HepG2 (cell line): ENCODE results near the gene GABBR2. TPM values are rescaled to one million over a fixed set of nuclear protein-coding genes. Genes with fewer than 3 reads are reported as not detected.

Source experiments
- ATAC-seq: fragments of 200-7000 bp; cut with Tn5 transposase; 3 replicates; pipeline ENCODE4 v1.9.1; 2020; ENCODE audit warnings: mild to moderate bottlenecking, moderate library complexity
- BruUV-seq: library from RNA; stranded (reverse); fragments of 400-500 nt; replicated peaks from 2 replicates; lab custom pipeline; 2021; lab: Mats Ljungman, UMichigan
- CTCF ChIA-PET: fragments of 300-600 bp; formaldehyde crosslinking; extraction: SDS; loops from one replicate; lab custom pipeline; 2021; ENCODE audit warnings: low total read pairs, inconsistent platforms, low intra/inter-chr PET ratio; lab: Yijun Ruan, JAX
- POLR2A ChIA-PET: fragments of 350-600 bp; sonication (Branson Sonifier 250); formaldehyde crosslinking; loops from one replicate; lab custom pipeline; 2020; ENCODE audit warnings: antibody characterized with exemption, inconsistent platforms; lab: Yijun Ruan, JAX
- DNase-seq: peaks from one replicate; pipeline ENCODE4 v3.0.0-alpha.2; 2015; ENCODE audit warnings: low spot score
- FAIRE-seq: peaks from 3 replicates; lab custom pipeline; 2011; peaks lifted over from hg19 to GRCh38; lab: Jason Lieb, UNC
- H2AFZ ChIP-seq: one replicate; pipeline ENCODE4 v1.6.1; 2011; ENCODE audit warnings: low read length, inconsistent platforms
- H3K27ac ChIP-seq: fragments of 300-600 bp; 3 replicates; pipeline ENCODE4 v1.8.0; 2011; ENCODE audit warnings: mixed run types, mild to moderate bottlenecking, mixed read lengths, low read length, inconsistent platforms; ENCODE audit not compliant: insufficient read depth; ENCODE audit errors: extremely low read length
- H3K27me3 ChIP-seq, 2 experiments: fragments of 200-600 bp in 1 of 2; 2 replicates in 1 of 2; 3 replicates in 1 of 2; pipeline versions ENCODE4 v1.6.0 to v1.8.0; 2011; ENCODE audit warnings: low read length in 2 of 2, mild to moderate bottlenecking in 2 of 2, moderate library complexity in 2 of 2, inconsistent platforms in 1 of 2; ENCODE audit not compliant: insufficient read depth in 2 of 2, control insufficient read depth in 1 of 2
- H3K36me3 ChIP-seq, 2 experiments: fragments of 200-600 bp in 1 of 2; replicated peaks in 1 of 2; 2 replicates in 1 of 2; 3 replicates in 1 of 2; pipeline versions ENCODE4 v1.5.1 to v1.8.0; 2011; ENCODE audit warnings: low read length in 2 of 2, inconsistent platforms in 1 of 2; ENCODE audit not compliant: insufficient read depth in 2 of 2, control insufficient read depth in 1 of 2
- H3K4me1 ChIP-seq: 2 replicates; pipeline ENCODE4 v1.5.1; 2012; ENCODE audit warnings: low read length, inconsistent platforms; ENCODE audit not compliant: insufficient read depth
- H3K4me2 ChIP-seq: 2 replicates; pipeline ENCODE4 v1.6.0; 2011; ENCODE audit warnings: low read depth, low read length, inconsistent platforms
- H3K4me3 ChIP-seq, 3 experiments: fragments of 200-600 bp in 1 of 3; sonication (generic), shearing (Covaris generic) in 1 of 3; replicated peaks in 1 of 3; 2 replicates each; pipeline ENCODE4 v1.5.1; 2011 to 2016; ENCODE audit warnings: low read length in 3 of 3, inconsistent platforms in 2 of 3, low read depth in 2 of 3, mild to moderate bottlenecking in 2 of 3, control low read depth in 1 of 3, mixed read lengths in 1 of 3; ENCODE audit not compliant: insufficient read depth in 1 of 3
- H3K79me2 ChIP-seq: one replicate; pipeline ENCODE4 v1.6.1; 2011; ENCODE audit warnings: low read length, inconsistent platforms; ENCODE audit not compliant: insufficient read depth
- H3K9ac ChIP-seq: 2 replicates; pipeline ENCODE4 v1.6.0; 2011; ENCODE audit warnings: mild to moderate bottlenecking, low read depth, low read length, inconsistent platforms; ENCODE audit not compliant: insufficient read depth
- H3K9me3 ChIP-seq: 2 replicates; pipeline ENCODE4 v1.5.1; 2012; ENCODE audit warnings: mild to moderate bottlenecking, low read length
- H4K20me1 ChIP-seq: 2 replicates; pipeline ENCODE4 v1.6.0; 2011; ENCODE audit warnings: inconsistent platforms, mild to moderate bottlenecking, low read length, moderate library complexity; ENCODE audit not compliant: insufficient read depth
- ATF7 ChIP-seq, 2 experiments: fragments of 450-650 bp in 1 of 2; sonication (generic) in 1 of 2; formaldehyde crosslinking in 1 of 2; IDR thresholded peaks; 2 replicates each; pipeline versions ENCODE4 v1.4.0 to v1.6.1; 2016 to 2020; ENCODE audit warnings: antibody characterized with exemption in 1 of 2, mild to moderate bottlenecking in 1 of 2, missing genetic modification reagents in 1 of 2
- CBX1 ChIP-seq: IDR thresholded peaks from one replicate; pipeline ENCODE4 v1.6.1; 2016; ENCODE audit warnings: antibody characterized with exemption, low read depth
- CHD2 ChIP-seq: IDR thresholded peaks from 2 replicates; pipeline ENCODE4 v1.6.1; 2011; ENCODE audit warnings: low read depth, low read length, improper control_type of control experiment
- ELF3 ChIP-seq: IDR thresholded peaks from 2 replicates; pipeline ENCODE4 v1.6.1; 2016; ENCODE audit warnings: missing genetic modification reagents, missing compliant biosample characterization
- KDM5A ChIP-seq: fragments of 200-600 bp; sonication (generic); IDR thresholded peaks from 2 replicates; pipeline ENCODE4 v1.7.0; 2018; ENCODE audit warnings: antibody characterized with exemption, mild to moderate bottlenecking, low read length, borderline replicate concordance
- KLF13 ChIP-seq: sonication (generic); formaldehyde crosslinking; IDR thresholded peaks from 2 replicates; pipeline ENCODE4 v1.4.0; 2020; ENCODE audit warnings: mild to moderate bottlenecking, missing genetic modification reagents
- NAIF1 ChIP-seq: sonication (generic); formaldehyde crosslinking; IDR thresholded peaks from 2 replicates; pipeline ENCODE4 v1.5.0; 2020; ENCODE audit warnings: mild to moderate bottlenecking, missing genetic modification reagents, borderline replicate concordance
- PHF8 ChIP-seq: sonication (generic); formaldehyde crosslinking; IDR thresholded peaks from 2 replicates; pipeline ENCODE4 v1.5.0; 2020; ENCODE audit warnings: missing genetic modification reagents
- SRSF9 ChIP-seq: fragments of 200-400 bp; formaldehyde crosslinking; IDR thresholded peaks from 2 replicates; pipeline ENCODE4 v1.6.1; 2018; ENCODE audit warnings: borderline replicate concordance, mild to moderate bottlenecking, low read depth, low read length; ENCODE audit not compliant: insufficient read depth, poor library complexity, severe bottlenecking
- SRY ChIP-seq: sonication (generic); formaldehyde crosslinking; IDR thresholded peaks from 2 replicates; pipeline ENCODE4 v1.8.0; 2022; ENCODE audit warnings: mild to moderate bottlenecking, missing genetic modification reagents
- ZNF20 ChIP-seq: sonication (generic); formaldehyde crosslinking; IDR thresholded peaks from 2 replicates; pipeline ENCODE4 v1.4.0; 2020; ENCODE audit warnings: mild to moderate bottlenecking, moderate library complexity, missing genetic modification reagents
- ZNF24 ChIP-seq: fragments of 450-650 bp; IDR thresholded peaks from 2 replicates; pipeline ENCODE4 v1.6.1; 2017; ENCODE audit warnings: antibody characterized with exemption, mild to moderate bottlenecking
- ZNF430 ChIP-seq: sonication (generic); formaldehyde crosslinking; IDR thresholded peaks from 2 replicates; pipeline ENCODE4 v1.9.0; 2021; ENCODE audit warnings: mild to moderate bottlenecking, missing genetic modification reagents
- ZNF746 ChIP-seq: sonication (generic); formaldehyde crosslinking; IDR thresholded peaks from 2 replicates; pipeline ENCODE4 v1.8.0; 2022; ENCODE audit warnings: mild to moderate bottlenecking, missing genetic modification reagents
- ZNF781 ChIP-seq: sonication (generic); formaldehyde crosslinking; IDR thresholded peaks from 2 replicates; pipeline ENCODE4 v1.5.1; 2020; ENCODE audit warnings: borderline replicate concordance, mild to moderate bottlenecking, missing genetic modification reagents; ENCODE audit errors: not compliant biosample characterization
- ZNF883 ChIP-seq: sonication (generic); formaldehyde crosslinking; IDR thresholded peaks from 2 replicates; pipeline ENCODE4 v1.5.1; 2020; ENCODE audit warnings: mild to moderate bottlenecking, missing genetic modification reagents; ENCODE audit errors: not compliant biosample characterization
- WGBS: methylation state at CpG from one replicate; pipeline ENCODE4 v1.1.6; 2017; ENCODE audit warnings: low lambda C conversion rate; 5-methylcytosine and 5-hydroxymethylcytosine counted together
- in situ Hi-C: cut with HindIII; loops from 2 replicates; pipeline ENCODE4 v1.10.0; 2017; ENCODE audit warnings: low pct_unique_long_range_greater_than_20kb; ENCODE audit not compliant: extremely low pct_ligation_motif_present
- intact Hi-C: fragments of 100-400 bp; cut with micrococcal nuclease; formaldehyde crosslinking; loops from one replicate; pipeline ENCODE4 v1.10.0; 2022; ENCODE audit not compliant: unreplicated experiment
- polyA plus RNA-seq, 8 experiments: library from polyadenylated mRNA; depleted of rRNA in 3 of 8; stranded (reverse) in 7 of 8; unstranded in 1 of 8; fragments of >200 nt; fragmentation: Illumina TruSeq in 4 of 8; extraction: Trizol in 4 of 8; gene quantifications; 2 replicates each; pipeline versions ENCODE4 v1.2.1 to v1.2.3, GENCODE V29; 2011 to 2016; ENCODE audit warnings: low read depth in 4 of 8, missing spikeins in 1 of 8, mixed read lengths in 1 of 8; ENCODE audit not compliant: insufficient read depth in 1 of 8
- total RNA-seq, 5 experiments: library from RNA; depleted of rRNA; stranded (reverse); fragments of >200 nt; fragmentation: Illumina TruSeq; extraction: Trizol; gene quantifications; 2 replicates each; pipeline ENCODE4 v1.2.3, GENCODE V29; 2016; ENCODE audit warnings: low read depth in 1 of 5
- TF ChIP-seq, protein P1 (sequence below): sonication (generic); formaldehyde crosslinking; IDR thresholded peaks from 2 replicates; pipeline ENCODE4 v1.4.0; 2020; ENCODE audit warnings: missing genetic modification reagents, low read depth, mild to moderate bottlenecking, borderline replicate concordance
- TF ChIP-seq, protein P2 (sequence below): sonication (generic); formaldehyde crosslinking; IDR thresholded peaks from 2 replicates; pipeline ENCODE4 v1.5.0; 2020; ENCODE audit warnings: missing genetic modification reagents, mild to moderate bottlenecking, borderline replicate concordance
- TF ChIP-seq, protein P3 (sequence below): sonication (generic); formaldehyde crosslinking; IDR thresholded peaks from 2 replicates; pipeline ENCODE4 v1.5.1; 2020; ENCODE audit warnings: mild to moderate bottlenecking, missing genetic modification reagents, moderate library complexity

The GABBR2 gene
- total and polyA plus RNA-seq, 2 of the 13 experiments (the other 11 are each of a cell fraction or from before 2014, with no cell fraction given) = 0.02 TPM; not detected in 1

DNA sequence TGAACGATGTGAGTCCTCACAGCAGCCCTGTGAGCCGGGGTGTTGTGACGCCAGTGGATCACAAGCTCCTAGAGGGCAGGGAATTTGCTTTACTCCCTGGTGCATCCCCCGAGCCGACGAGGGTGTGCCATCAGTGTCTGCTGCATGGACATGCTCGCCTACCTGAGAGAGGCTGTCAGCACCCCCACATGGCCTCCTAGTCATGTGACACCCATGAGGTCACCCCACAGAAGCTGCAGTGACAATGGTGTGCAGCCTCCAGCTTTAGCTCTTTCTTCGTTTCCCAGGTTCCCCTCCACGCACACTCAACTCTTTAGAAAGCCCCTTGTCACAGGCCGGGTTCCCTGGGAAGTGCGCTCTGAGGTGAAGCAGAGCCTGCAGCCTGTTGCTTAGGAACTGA is 19.8 kb upstream of the GABBR2 start (continued):
- TF ChIP-seq ELF3 (CRISPR knock-in tag) = no peak

DNA sequence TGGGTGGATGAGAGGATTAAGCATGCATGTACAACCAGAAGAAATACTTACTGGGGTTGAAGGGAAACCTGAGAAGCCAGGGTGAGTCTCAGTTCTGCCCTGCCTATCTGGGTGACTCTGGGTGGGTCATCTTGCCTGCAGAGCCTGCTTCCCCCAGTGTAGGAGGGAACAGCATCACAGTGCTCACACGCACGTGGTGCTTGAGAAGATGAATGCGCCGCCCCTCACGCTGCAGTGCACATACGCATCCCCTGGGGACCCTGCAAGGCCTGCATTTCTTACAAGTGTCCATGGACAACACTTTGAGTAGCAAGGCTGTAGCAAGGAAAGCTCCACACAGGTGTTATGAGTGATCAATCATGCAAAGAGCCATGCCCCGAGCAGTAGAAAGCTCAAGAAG is 18.7 kb upstream of the GABBR2 start:
- DNase-seq (no peak), FAIRE-seq (no peak), ATAC-seq (no peak)
- Histone ChIP-seq H3K4me2 (no peak overlapping the region), H3K9ac (no peak overlapping the region), H3K27ac (no peak overlapping the region), H4K20me1 (no peaks in the 10 kb centered on the region), H3K27me3 (no peaks in the 10 kb centered on the region; a peak in 2 of 5 replicates), H3K79me2 (no peaks in the 10 kb centered on the region), H3K4me1 (no peaks in the 10 kb centered on the region), H3K4me3 (no peak overlapping the region), H3K9me3 (no peaks in the 10 kb centered on the region), H3K36me3 (no peaks in the 10 kb centered on the region), H2AFZ (no peak overlapping the region)
- intact Hi-C loops = no loop called here
- POLR2A ChIA-PET = no interaction called here
- WGBS = 0% methylated on average over 1 of the region's 7 CpGs
- in situ Hi-C loops = no loop called here
- no TSS peak for BruUV-seq
- CTCF ChIA-PET = no interaction called here
- TF ChIP-seq SRY (CRISPR knock-in tag) = no peak
- no peak for TF ChIP-seq ZNF746
- TF ChIP-seq, protein P1, sequence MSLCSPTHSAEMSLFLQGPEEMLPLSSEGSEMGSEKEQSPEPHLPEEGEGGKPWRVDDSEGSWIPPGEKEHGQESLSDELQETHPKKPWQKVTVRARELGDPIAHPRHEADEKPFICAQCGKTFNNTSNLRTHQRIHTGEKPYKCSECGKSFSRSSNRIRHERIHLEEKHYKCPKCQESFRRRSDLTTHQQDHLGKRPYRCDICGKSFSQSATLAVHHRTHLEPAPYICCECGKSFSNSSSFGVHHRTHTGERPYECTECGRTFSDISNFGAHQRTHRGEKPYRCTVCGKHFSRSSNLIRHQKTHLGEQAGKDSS = no peak
- no peak for TF ChIP-seq KDM5A
- TF ChIP-seq, protein P2, sequence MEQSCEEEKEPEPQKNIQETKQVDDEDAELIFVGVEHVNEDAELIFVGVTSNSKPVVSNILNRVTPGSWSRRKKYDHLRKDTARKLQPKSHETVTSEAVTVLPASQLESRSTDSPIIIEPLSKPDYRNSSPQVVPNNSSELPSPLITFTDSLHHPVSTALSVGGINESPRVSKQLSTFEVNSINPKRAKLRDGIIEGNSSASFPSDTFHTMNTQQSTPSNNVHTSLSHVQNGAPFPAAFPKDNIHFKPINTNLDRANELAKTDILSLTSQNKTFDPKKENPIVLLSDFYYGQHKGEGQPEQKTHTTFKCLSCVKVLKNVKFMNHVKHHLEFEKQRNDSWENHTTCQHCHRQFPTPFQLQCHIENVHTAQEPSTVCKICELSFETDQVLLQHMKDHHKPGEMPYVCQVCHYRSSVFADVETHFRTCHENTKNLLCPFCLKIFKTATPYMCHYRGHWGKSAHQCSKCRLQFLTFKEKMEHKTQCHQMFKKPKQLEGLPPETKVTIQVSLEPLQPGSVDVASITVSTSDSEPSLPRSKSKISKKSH (CRISPR knock-in tag) = no peak
- TF ChIP-seq ZNF430 = no peak
- TF ChIP-seq ZNF883 = no peak
- TF ChIP-seq, protein P3, sequence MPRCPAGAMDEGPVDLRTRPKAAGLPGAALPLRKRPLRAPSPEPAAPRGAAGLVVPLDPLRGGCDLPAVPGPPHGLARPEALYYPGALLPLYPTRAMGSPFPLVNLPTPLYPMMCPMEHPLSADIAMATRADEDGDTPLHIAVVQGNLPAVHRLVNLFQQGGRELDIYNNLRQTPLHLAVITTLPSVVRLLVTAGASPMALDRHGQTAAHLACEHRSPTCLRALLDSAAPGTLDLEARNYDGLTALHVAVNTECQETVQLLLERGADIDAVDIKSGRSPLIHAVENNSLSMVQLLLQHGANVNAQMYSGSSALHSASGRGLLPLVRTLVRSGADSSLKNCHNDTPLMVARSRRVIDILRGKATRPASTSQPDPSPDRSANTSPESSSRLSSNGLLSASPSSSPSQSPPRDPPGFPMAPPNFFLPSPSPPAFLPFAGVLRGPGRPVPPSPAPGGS (CRISPR knock-in tag) = no peak
- no peak for TF ChIP-seq SRSF9
- no peak for TF ChIP-seq ATF7 (IDR thresholded peaks at IDR 0.05)
- TF ChIP-seq ATF7 (CRISPR knock-in tag; IDR thresholded peaks at IDR 0.05) = no peak
- no peak for TF ChIP-seq PHF8
- TF ChIP-seq CBX1 = no peak
- no peak for TF ChIP-seq ZNF20
- TF ChIP-seq ZNF781 = no peak
- no peak for TF ChIP-seq ZNF24
- no peak for TF ChIP-seq KLF13 (CRISPR knock-in tag)
- TF ChIP-seq CHD2 = no peak
- TF ChIP-seq NAIF1 = no peak
